ENCODE data around the gene CLEC3B.

DNA sequence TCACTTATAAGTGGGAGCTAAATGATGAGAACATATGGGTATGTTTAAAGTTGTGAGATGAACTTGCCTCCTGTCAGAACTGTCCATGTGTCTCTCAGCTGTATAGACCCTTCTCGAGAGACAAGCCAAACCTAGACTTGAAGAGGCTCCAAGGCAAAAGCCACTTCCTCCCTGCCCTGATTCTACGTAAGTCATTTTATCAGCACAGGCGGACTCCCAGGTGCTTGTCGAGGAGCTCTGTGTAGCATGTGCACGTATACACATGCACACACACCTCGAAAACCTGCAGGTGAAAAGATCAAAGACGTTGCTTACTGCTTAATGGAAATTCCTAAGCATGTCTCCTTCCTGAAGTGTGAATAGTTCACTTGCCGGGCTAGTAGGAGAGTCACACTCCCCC is 5.6 kb upstream of the CLEC3B start:
- TF ChIP-seq, protein P1, sequence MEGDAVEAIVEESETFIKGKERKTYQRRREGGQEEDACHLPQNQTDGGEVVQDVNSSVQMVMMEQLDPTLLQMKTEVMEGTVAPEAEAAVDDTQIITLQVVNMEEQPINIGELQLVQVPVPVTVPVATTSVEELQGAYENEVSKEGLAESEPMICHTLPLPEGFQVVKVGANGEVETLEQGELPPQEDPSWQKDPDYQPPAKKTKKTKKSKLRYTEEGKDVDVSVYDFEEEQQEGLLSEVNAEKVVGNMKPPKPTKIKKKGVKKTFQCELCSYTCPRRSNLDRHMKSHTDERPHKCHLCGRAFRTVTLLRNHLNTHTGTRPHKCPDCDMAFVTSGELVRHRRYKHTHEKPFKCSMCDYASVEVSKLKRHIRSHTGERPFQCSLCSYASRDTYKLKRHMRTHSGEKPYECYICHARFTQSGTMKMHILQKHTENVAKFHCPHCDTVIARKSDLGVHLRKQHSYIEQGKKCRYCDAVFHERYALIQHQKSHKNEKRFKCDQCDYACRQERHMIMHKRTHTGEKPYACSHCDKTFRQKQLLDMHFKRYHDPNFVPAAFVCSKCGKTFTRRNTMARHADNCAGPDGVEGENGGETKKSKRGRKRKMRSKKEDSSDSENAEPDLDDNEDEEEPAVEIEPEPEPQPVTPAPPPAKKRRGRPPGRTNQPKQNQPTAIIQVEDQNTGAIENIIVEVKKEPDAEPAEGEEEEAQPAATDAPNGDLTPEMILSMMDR (IDR thresholded peaks at IDR 0.05; ENCODE audit: insufficient read depth, low read length), result no peak
- TF ChIP-seq, protein P2, sequence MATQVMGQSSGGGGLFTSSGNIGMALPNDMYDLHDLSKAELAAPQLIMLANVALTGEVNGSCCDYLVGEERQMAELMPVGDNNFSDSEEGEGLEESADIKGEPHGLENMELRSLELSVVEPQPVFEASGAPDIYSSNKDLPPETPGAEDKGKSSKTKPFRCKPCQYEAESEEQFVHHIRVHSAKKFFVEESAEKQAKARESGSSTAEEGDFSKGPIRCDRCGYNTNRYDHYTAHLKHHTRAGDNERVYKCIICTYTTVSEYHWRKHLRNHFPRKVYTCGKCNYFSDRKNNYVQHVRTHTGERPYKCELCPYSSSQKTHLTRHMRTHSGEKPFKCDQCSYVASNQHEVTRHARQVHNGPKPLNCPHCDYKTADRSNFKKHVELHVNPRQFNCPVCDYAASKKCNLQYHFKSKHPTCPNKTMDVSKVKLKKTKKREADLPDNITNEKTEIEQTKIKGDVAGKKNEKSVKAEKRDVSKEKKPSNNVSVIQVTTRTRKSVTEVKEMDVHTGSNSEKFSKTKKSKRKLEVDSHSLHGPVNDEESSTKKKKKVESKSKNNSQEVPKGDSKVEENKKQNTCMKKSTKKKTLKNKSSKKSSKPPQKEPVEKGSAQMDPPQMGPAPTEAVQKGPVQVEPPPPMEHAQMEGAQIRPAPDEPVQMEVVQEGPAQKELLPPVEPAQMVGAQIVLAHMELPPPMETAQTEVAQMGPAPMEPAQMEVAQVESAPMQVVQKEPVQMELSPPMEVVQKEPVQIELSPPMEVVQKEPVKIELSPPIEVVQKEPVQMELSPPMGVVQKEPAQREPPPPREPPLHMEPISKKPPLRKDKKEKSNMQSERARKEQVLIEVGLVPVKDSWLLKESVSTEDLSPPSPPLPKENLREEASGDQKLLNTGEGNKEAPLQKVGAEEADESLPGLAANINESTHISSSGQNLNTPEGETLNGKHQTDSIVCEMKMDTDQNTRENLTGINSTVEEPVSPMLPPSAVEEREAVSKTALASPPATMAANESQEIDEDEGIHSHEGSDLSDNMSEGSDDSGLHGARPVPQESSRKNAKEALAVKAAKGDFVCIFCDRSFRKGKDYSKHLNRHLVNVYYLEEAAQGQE (IDR thresholded peaks at IDR 0.05; ENCODE audit: insufficient replicate concordance, low read depth), result no peak
- TF ChIP-seq POLR2AphosphoS5 (IDR thresholded peaks at IDR 0.05; ENCODE audit: low read depth), result no peak
